Gastrocnemius medialis (tissue), 4 donors: Measurements from ENCODE around the gene RNF25.

Experiments
- CTCF ChIP-seq, 5 experiments: fragments of 450-650 bp in 3 of 5; fragments of 200-600 bp in 2 of 5; sonication (generic) in 2 of 5; IDR thresholded peaks in 4 of 5; conservative IDR thresholded peaks in 1 of 5; 1 replicate in 4 of 5; 2 replicates in 1 of 5; pipeline ENCODE4 v1.5.1; 2016 to 2019; ENCODE audit warnings: antibody characterized with exemption in 5 of 5, mild to moderate bottlenecking in 3 of 5, moderate library complexity in 3 of 5
- POLR2A ChIP-seq, 2 donors: fragments of 450-650 bp; IDR thresholded peaks; one replicate each; pipeline ENCODE4 v1.6.1; 2017; ENCODE audit warnings: antibody characterized with exemption in 2 of 2, mild to moderate bottlenecking in 2 of 2, moderate library complexity in 2 of 2

GRCh38 chr2:218710334-218710686 is 38.5 kb upstream of the RNF25 start:
- TF ChIP-seq CTCF (IDR thresholded peaks at IDR 0.05 in 4 of 5, conservative IDR thresholded peaks at IDR 0.05 in 1 of 5) (no peak), POLR2A (IDR thresholded peaks at IDR 0.05) (no peak)
